Naive thymus-derived CD4-positive, alpha-beta T cell (primary cell): ENCODE measurements around the gene ARVCF. TPM values are rescaled to one million over a fixed set of nuclear protein-coding genes. Genes with fewer than 3 reads are reported as not detected.
A peak's percentile ranks its signal among the peaks of the same experiment; 100 is the strongest.
"Not testable (repeated sequence)": the region's sequence is repeated elsewhere in the genome, so short reads cannot be mapped to it uniquely, and the experiment has no call there.

Experiments
- ATAC-seq: fragments of 150-1000 bp; cut with Tn5 transposase; 2 replicates; pipeline ENCODE4 v1.10.0; 2021; ENCODE audit warnings: mild to moderate bottlenecking, moderate library complexity
- CTCF ChIA-PET: fragments of 350-600 bp; sonication (Branson Sonifier 250); formaldehyde crosslinking; loops from one replicate; lab custom pipeline; 2021; ENCODE audit warnings: antibody characterized with exemption; lab: Charles Lee
- POLR2A ChIA-PET: fragments of 350-600 bp; sonication (Branson Sonifier 250); formaldehyde crosslinking; loops from one replicate; lab custom pipeline; 2021; ENCODE audit warnings: antibody characterized with exemption, inconsistent platforms; lab: Charles Lee
- DNase-seq, 9 donors: peaks; one replicate each; pipeline versions ENCODE4 v3.0.0 to v3.0.0-alpha.2; 2020 to 2022; ENCODE audit warnings: mixed read lengths in 1 of 9
- H3K27ac ChIP-seq: one replicate; pipeline ENCODE4 v1.7.0; 2013; ENCODE audit warnings: mild to moderate bottlenecking, low read depth, low read length, moderate library complexity
- H3K27me3 ChIP-seq, 2 donors: one replicate each; pipeline ENCODE4 v1.7.0; 2013; ENCODE audit warnings: low read length in 2 of 2, mild to moderate bottlenecking in 2 of 2, moderate library complexity in 2 of 2; ENCODE audit not compliant: control insufficient read depth in 2 of 2, insufficient read depth in 2 of 2
- H3K36me3 ChIP-seq, 3 experiments: 1 replicate in 2 of 3; 2 replicates in 1 of 3; pipeline ENCODE4 v1.7.0; 2013; ENCODE audit warnings: low read length in 3 of 3, mild to moderate bottlenecking in 3 of 3, moderate library complexity in 1 of 3; ENCODE audit not compliant: insufficient read depth in 3 of 3, control insufficient read depth in 2 of 3
- H3K4me1 ChIP-seq, 2 donors: one replicate each; pipeline ENCODE4 v1.7.0; 2013; ENCODE audit warnings: low read length in 2 of 2, mild to moderate bottlenecking in 2 of 2, moderate library complexity in 1 of 2; ENCODE audit not compliant: control insufficient read depth in 2 of 2, insufficient read depth in 2 of 2
- H3K4me3 ChIP-seq: 2 replicates; pipeline ENCODE4 v1.7.0; 2013; ENCODE audit warnings: mild to moderate bottlenecking, low read length
- H3K9me3 ChIP-seq, 3 experiments: 1 replicate in 2 of 3; 2 replicates in 1 of 3; pipeline ENCODE4 v1.7.0; 2013; ENCODE audit warnings: low read length in 3 of 3; ENCODE audit not compliant: control insufficient read depth in 2 of 3
- H3K27ac Mint-ChIP-seq, 9 donors: one replicate each; pipeline ENCODE4 v1.8.0; 2020 to 2022; ENCODE audit warnings: mixed read lengths in 9 of 9, mild to moderate bottlenecking in 8 of 9, moderate library complexity in 5 of 9, inconsistent platforms in 2 of 9
- H3K27me3 Mint-ChIP-seq, 5 donors: one replicate each; pipeline ENCODE4 v1.8.0; 2021 to 2022; ENCODE audit warnings: mixed read lengths in 5 of 5, mild to moderate bottlenecking in 1 of 5
- H3K36me3 Mint-ChIP-seq, 5 donors: one replicate each; pipeline ENCODE4 v1.8.0; 2020 to 2022; ENCODE audit warnings: mixed read lengths in 5 of 5, mild to moderate bottlenecking in 3 of 5, inconsistent platforms in 1 of 5
- H3K4me1 Mint-ChIP-seq, 7 donors: one replicate each; pipeline ENCODE4 v1.8.0; 2020 to 2022; ENCODE audit warnings: mixed read lengths in 7 of 7, mild to moderate bottlenecking in 3 of 7, inconsistent platforms in 1 of 7
- H3K4me3 Mint-ChIP-seq, 10 donors: one replicate each; pipeline ENCODE4 v1.8.0; 2020 to 2022; ENCODE audit warnings: mild to moderate bottlenecking in 10 of 10, mixed read lengths in 10 of 10, moderate library complexity in 6 of 10, inconsistent platforms in 2 of 10
- H3K9me3 Mint-ChIP-seq, 11 donors: one replicate each; pipeline ENCODE4 v1.8.0; 2020 to 2022; ENCODE audit warnings: mixed read lengths in 11 of 11, mild to moderate bottlenecking in 4 of 11, inconsistent platforms in 1 of 11, moderate library complexity in 1 of 11
- intact Hi-C, 2 donors: fragments of 100-400 bp; cut with micrococcal nuclease; formaldehyde crosslinking; loops; one replicate each; pipeline ENCODE4 v1.15.1; 2023
- polyA plus RNA-seq, 2 donors: library from polyadenylated mRNA; unstranded; fragments of 300-500 nt; fragmentation: Illumina TruSeq; gene quantifications; one replicate each; pipeline ENCODE4 v1.2.3, GENCODE V29; 2021
- total RNA-seq, 6 experiments: library from RNA in 5 of 6; stranded (reverse) in 5 of 6; gene quantifications; 1 replicate in 5 of 6; 2 replicates in 1 of 6; pipeline ENCODE4 v1.2.3 and lab custom pipeline; 2021 to 2026

The ARVCF gene
- total and polyA plus RNA-seq, 7 experiments from 2014 or later, result 0.74 to 9.2 (median 3.0) TPM

DNA sequence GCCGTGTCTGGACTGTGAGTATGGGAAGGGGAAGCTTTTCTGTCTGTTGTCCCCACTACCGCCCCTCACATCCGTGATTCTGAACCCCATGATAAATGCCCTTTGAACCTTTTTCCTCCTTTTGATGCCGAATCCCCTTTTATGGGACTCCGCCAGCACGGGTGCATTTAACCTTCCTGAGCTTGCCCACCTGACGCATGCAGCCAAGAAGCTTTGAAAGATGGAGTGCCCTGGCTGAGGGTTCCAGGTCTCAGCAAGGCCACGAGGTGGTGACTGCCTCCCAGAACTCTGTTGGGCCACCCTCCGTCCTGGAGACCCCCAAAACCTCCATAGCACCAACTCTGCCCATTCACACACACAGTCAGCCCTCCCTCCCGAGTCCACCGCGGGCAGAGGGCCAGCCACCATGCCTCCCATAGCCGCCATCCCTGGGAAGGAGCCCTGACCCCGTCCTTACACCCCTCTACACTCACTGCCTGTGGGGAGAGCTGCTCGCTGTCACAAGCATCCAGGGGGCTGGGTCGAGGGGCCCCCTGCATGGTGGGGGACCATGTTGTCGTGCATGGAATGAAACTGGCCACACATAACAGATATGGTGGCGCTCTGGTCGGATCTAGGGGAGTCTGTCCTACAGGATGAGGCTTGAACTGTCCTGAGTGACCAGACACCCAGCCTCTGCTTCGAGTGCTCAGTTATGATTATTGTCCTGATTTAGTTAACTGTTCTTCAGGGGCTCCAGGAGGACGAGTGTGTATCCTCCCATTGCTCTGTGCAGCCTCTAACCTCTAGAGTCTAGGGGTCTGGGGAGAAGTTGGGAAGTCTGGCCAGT lies 75.9 kb downstream of the ARVCF start:
- H3K4me1 Mint-ChIP-seq, result peaks cover 27 to 55% (median 40%) of the 10 kb centered on the region in 7 donors
- CTCF ChIA-PET, result interaction anchor here (0.6 to 1.0 kb wide), 3 partner anchors 9 to 87 kb away, joined by 3 to 4 read pairs (median 3); no protein-coding TSS in a partner anchor

DNA sequence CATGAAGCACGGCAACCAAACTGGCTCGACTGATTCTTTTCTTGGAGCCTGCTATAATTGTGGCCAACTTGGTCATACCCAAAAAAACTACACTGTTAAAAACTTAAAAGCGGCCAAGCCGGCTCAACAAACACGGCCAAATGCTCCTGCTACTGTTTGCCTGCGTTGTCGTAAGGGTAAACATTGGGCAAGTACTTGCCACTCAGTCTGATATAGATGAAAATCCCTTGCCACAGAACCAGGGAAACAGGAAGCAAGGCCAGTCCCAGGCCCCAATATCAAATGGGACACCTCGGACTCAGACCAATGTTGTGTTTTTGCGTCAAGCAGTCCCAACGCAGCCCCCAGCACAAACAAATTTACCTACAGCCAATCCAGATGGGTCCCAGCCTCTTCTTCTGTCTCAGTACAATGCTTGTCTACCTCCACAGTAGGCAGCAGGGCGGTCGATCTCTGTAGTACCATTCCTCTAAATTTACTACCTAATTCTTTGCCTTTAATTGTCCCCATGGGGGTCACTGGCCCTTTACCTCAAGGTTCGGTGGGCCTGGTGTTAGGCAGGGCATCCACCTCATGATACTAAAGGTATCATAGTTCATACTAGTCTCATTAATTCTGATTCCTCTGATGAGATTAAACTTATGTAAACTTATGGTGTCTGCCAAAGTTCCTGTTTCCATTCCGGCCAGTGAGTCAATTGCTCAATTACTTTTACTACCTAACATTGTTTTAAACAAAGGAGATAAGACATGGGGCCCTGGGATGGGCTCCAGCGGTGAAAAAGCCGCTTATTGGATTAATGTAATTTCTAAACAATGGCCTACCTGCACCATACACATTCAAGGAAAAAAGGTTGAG lies 78.8 kb downstream of the ARVCF start:
- Histone ChIP-seq H3K27me3 (no peaks in the 10 kb centered on the region), H3K9me3 (peaks cover 0 to 11% (median 0%) of the 10 kb centered on the region in 3 experiments), H3K4me1 (peaks cover 11 to 17% of the 10 kb centered on the region in 2 donors), H3K36me3 (peaks cover 0 to 6% (median 0%) of the 10 kb centered on the region in 3 experiments), H3K4me3 (no peak overlapping the region), H3K27ac (no peak overlapping the region)
- Mint-ChIP-seq H3K4me3 (no peak overlapping the region), H3K4me1 (peaks cover 17 to 31% (median 26%) of the 10 kb centered on the region in 7 donors), H3K27ac (peak overlapping the region in 1 of 9 donors; percentile 32), H3K9me3 (peaks cover 7 to 27% (median 14%) of the 10 kb centered on the region in 11 donors), H3K36me3 (peaks cover 26 to 48% (median 38%) of the 10 kb centered on the region in 5 donors), H3K27me3 (no peaks in the 10 kb centered on the region)
- DNase-seq (no peak), ATAC-seq (no peak)
- POLR2A ChIA-PET, result no interaction called here
- CTCF ChIA-PET, result no interaction called here
- intact Hi-C loops, result no loop called here

More for the DNA sequence above, 75.9 kb downstream of the ARVCF start:
- POLR2A ChIA-PET, result interaction anchor here (0.7 kb wide), 1 partner anchor 28 kb away, joined by 4 read pairs; no protein-coding TSS in a partner anchor
- peaks cover 0 to 6% (median 0%) of the 10 kb centered on the region in 3 experiments for H3K36me3 ChIP-seq
- Mint-ChIP-seq H3K27ac (peak overlapping the region; percentile 88 to 97 (median 95)), H3K4me3 (peak overlapping the region; percentile 85 to 99 (median 95)), H3K36me3 (peaks cover 19 to 42% (median 30%) of the 10 kb centered on the region in 5 donors), H3K9me3 (peaks cover 3 to 17% (median 10%) of the 10 kb centered on the region in 11 donors), H3K27me3 (no peaks in the 10 kb centered on the region)
- H3K4me1 ChIP-seq, result peaks cover 20 to 22% of the 10 kb centered on the region in 2 donors
- no peaks in the 10 kb centered on the region for H3K27me3 ChIP-seq
- H3K4me3 ChIP-seq, result peak overlapping the region; percentile 99
- ATAC-seq (peak; percentile 16), DNase-seq (no peak)
- peak overlapping the region; percentile 85 for H3K27ac ChIP-seq
- peaks cover 0 to 8% (median 0%) of the 10 kb centered on the region in 3 experiments for H3K9me3 ChIP-seq
- intact Hi-C loops, result loop anchor here in 1 of 2 donors (2.0 kb wide), 1 partner anchor 50 kb away; no protein-coding TSS in a partner anchor

DNA sequence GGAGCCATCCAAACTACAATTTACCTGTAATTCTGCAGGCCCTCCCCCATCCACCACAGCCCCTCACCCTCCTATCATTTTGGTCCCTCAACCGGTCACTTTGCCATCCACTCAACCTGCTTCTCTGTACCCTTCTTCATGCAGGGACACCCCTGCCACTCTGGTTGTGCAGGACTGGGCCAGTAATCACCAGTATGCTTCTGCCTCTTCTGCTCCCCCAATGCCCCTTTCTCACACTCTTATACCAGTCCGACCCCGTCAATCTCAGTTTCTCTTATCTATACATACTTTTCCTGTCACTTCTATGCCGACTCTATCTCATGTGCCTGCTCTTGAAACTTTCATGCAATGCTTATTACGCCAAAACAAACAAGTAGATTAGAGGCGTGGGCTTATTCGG lies 80.1 kb downstream of the ARVCF start:
- POLR2A ChIA-PET, result no interaction called here
- no peak overlapping the region for H3K27ac Mint-ChIP-seq
- intact Hi-C loops, result no loop called here
- Histone ChIP-seq H3K4me3 (no peak overlapping the region), H3K9me3 (peaks cover 0 to 11% (median 0%) of the 10 kb centered on the region in 3 experiments), H3K36me3 (no peaks in the 10 kb centered on the region), H3K27me3 (no peaks in the 10 kb centered on the region), H3K4me1 (peaks cover 7 to 11% of the 10 kb centered on the region in 2 donors), H3K27ac (no peak overlapping the region)
- H3K9me3 Mint-ChIP-seq, result peaks cover 7 to 27% (median 14%) of the 10 kb centered on the region in 11 donors
- ATAC-seq, result no peak
- no peaks in the 10 kb centered on the region for H3K27me3 Mint-ChIP-seq
- no peak overlapping the region for H3K4me3 Mint-ChIP-seq
- peaks cover 26 to 48% (median 38%) of the 10 kb centered on the region in 5 donors for H3K36me3 Mint-ChIP-seq
- CTCF ChIA-PET, result no interaction called here
- H3K4me1 Mint-ChIP-seq, result peaks cover 10 to 23% (median 17%) of the 10 kb centered on the region in 7 donors
- no peak for DNase-seq

GRCh38 chr22:19935123-19935718 lies 81.4 kb downstream of the ARVCF start:
- Mint-ChIP-seq H3K36me3 (peaks cover 26 to 58% (median 38%) of the 10 kb centered on the region in 5 donors), H3K4me3 (peak overlapping the region in 1 of 10 donors; percentile 1), H3K4me1 (peaks cover 2 to 16% (median 10%) of the 10 kb centered on the region in 7 donors), H3K9me3 (peaks cover 7 to 27% (median 14%) of the 10 kb centered on the region in 11 donors)
- H3K27me3 ChIP-seq, intact Hi-C loops, H3K4me1 ChIP-seq, H3K4me3 ChIP-seq, POLR2A ChIA-PET, H3K27me3 Mint-ChIP-seq, CTCF ChIA-PET, H3K36me3 ChIP-seq, ATAC-seq, H3K27ac ChIP-seq, DNase-seq, H3K27ac Mint-ChIP-seq: not testable (repeated sequence)
- H3K9me3 ChIP-seq, result peaks cover 0 to 11% (median 0%) of the 10 kb centered on the region in 3 experiments

DNA sequence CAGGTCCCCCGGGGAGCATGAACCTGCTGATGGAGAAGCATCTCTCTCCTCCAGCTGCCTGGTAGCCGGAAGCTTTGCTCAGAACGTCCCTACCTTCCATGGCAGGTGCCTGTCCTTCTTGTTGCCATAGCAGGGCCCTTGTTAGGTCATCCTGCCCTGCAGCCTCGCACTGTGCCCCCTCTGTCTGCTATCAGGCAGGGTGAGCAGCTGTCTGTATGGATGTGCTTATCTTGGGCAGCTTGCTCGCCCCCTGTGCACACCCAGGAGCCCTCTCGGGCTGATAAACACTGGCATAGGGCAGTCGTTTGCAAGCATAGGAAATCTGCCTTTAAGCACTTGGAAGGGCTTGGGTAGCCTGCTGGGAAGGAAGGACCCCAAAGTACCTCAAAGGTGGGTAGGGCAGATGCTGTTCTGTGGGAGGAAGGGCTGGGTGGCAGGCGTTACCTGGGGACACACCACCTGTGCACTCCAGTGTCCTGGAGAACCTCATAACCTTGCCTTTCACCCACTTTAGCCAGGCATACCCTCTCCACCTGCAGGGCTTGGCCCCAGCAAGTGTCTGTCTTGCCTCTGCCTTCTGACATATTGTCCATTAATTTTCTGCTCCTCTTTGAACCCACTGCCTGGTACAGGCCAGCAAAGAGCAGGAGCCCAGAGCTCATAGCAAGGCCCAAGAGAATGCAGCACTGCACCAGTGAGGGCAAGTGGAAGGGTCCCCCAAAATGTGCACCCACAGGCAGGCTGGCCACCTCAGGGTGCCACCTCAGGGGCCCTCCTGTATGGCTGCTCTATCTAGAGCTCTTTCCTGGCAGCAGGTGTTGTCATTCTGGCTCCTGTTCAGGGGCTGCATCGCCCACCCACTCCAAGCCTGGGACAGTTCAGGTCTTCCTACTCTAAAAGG lies 83.0 kb downstream of the ARVCF start:
- no peak overlapping the region for H3K4me3 Mint-ChIP-seq
- H3K27me3 Mint-ChIP-seq, result no peaks in the 10 kb centered on the region
- Histone ChIP-seq H3K27me3 (no peaks in the 10 kb centered on the region), H3K4me3 (no peak overlapping the region), H3K27ac (no peak overlapping the region), H3K9me3 (peaks cover 0 to 11% (median 0%) of the 10 kb centered on the region in 3 experiments), H3K4me1 (no peaks in the 10 kb centered on the region), H3K36me3 (no peaks in the 10 kb centered on the region)
- DNase-seq (no peak), ATAC-seq (no peak)
- H3K27ac Mint-ChIP-seq, result peak overlapping the region in 1 of 9 donors; percentile 33
- peaks cover 0 to 16% (median 0%) of the 10 kb centered on the region in 7 donors for H3K4me1 Mint-ChIP-seq
- H3K36me3 Mint-ChIP-seq, result peaks cover 26 to 53% (median 31%) of the 10 kb centered on the region in 5 donors
- POLR2A ChIA-PET, result interaction anchor here (0.6 kb wide), 1 partner anchor 202 kb away, joined by 3 read pairs; no protein-coding TSS in a partner anchor
- CTCF ChIA-PET, result interaction anchor here (0.7 kb wide), 1 partner anchor 128 kb away, joined by 3 read pairs; no protein-coding TSS in a partner anchor
- intact Hi-C loops, result no loop called here
- peaks cover 7 to 27% (median 14%) of the 10 kb centered on the region in 11 donors for H3K9me3 Mint-ChIP-seq
